Measurements from ENCODE around the gene HIPK2.

The HIPK2 gene

GRCh38 chr7:139713526-139714162 is 64.2 kb downstream of the HIPK2 start:
- H3K27ac ChIP-seq, result peak overlapping the region; percentile 13
- no peak for TF ChIP-seq CTCF (conservative IDR thresholded peaks at IDR 0.05)

- TF ChIP-seq CTCF (conservative IDR thresholded peaks at IDR 0.05), result no peak
- peak overlapping the region; percentile 13 for H3K27ac ChIP-seq
These were observed 64.7 kb downstream of the HIPK2 start for GRCh38 chr7:139713061-139713460.

GRCh38 chr7:139711991-139712743 is 65.6 kb downstream of the HIPK2 start:
- no peak for TF ChIP-seq CTCF (conservative IDR thresholded peaks at IDR 0.05)
- H3K27ac ChIP-seq, result peak overlapping the region; percentile 13; the same call in 1 of the 2 replicates

GRCh38 chr7:139710036-139710435 is 67.8 kb downstream of the HIPK2 start:
- H3K27ac ChIP-seq, result no peak overlapping the region
- TF ChIP-seq CTCF (conservative IDR thresholded peaks at IDR 0.05), result no peak

GRCh38 chr7:139709485-139709884 is 68.3 kb downstream of the HIPK2 start:
- no peak for TF ChIP-seq CTCF (conservative IDR thresholded peaks at IDR 0.05)
- H3K27ac ChIP-seq, result 0 out of 2 replicates have a peak overlapping the region, but pooled peaks have one; percentile 11

- H3K27ac ChIP-seq, result no peak overlapping the region; the same call in 1 of the 2 replicates
These were observed 69.3 kb downstream of the HIPK2 start for GRCh38 chr7:139708541-139708940.

More at GRCh38 chr7:139708541-139708940, 69.3 kb downstream of the HIPK2 start:
- TF ChIP-seq CTCF (conservative IDR thresholded peaks at IDR 0.05), result no peak
